PC-3 (cell line): ENCODE results near the gene DPH5. TPM values are rescaled to one million over a fixed set of nuclear protein-coding genes. Genes with fewer than 3 reads are reported as not detected.

Source experiments
- ATAC-seq: fragments of 200-7000 bp; cut with Tn5 transposase; 2 replicates; pipeline ENCODE4 v1.9.1; 2020; ENCODE audit warnings: mild to moderate bottlenecking, moderate library complexity
- BruUV-seq: library from RNA; stranded (reverse); fragments of 400-500 nt; replicated peaks from 2 replicates; lab custom pipeline; 2021; lab: Mats Ljungman, UMichigan
- CTCF ChIA-PET: fragments of 300-600 bp; sonication (Branson Sonifier 250); formaldehyde crosslinking; loops from one replicate; lab custom pipeline; 2022; ENCODE audit warnings: antibody characterized with exemption; lab: Charles Lee
- POLR2A ChIA-PET: fragments of 300-600 bp; sonication (Branson Sonifier 250); formaldehyde crosslinking; loops from one replicate; lab custom pipeline; 2022; ENCODE audit warnings: antibody characterized with exemption; ENCODE audit not compliant: unreplicated experiment; lab: Charles Lee
- DNase-seq: peaks from one replicate; pipeline ENCODE4 v3.0.0-alpha.2; 2015
- H2AFZ ChIP-seq: fragments of 300-600 bp; sonication (generic); 2 replicates; pipeline ENCODE4 v1.6.0; 2016; ENCODE audit warnings: antibody characterized with exemption, low read length
- H3F3A ChIP-seq: fragments of 300-600 bp; sonication (generic); one replicate; pipeline ENCODE4 v1.6.0; 2017; ENCODE audit warnings: antibody characterized with exemption, low read length, control low read depth, mild to moderate bottlenecking; ENCODE audit not compliant: unreplicated experiment
- H3K27ac ChIP-seq: fragments of 300-600 bp; sonication (generic); 2 replicates; pipeline ENCODE4 v1.5.1; 2016; ENCODE audit warnings: mild to moderate bottlenecking, low read length
- H3K27me3 ChIP-seq: fragments of 300-600 bp; sonication (generic); 2 replicates; pipeline ENCODE4 v1.6.1; 2016; ENCODE audit warnings: low read length, mixed read lengths
- H3K36me3 ChIP-seq: fragments of 300-600 bp; sonication (generic); 2 replicates; pipeline ENCODE4 v1.6.1; 2016; ENCODE audit warnings: low read depth, mixed run types, low read length, mixed read lengths
- H3K4me1 ChIP-seq: fragments of 300-600 bp; sonication (generic); 2 replicates; pipeline ENCODE4 v1.5.1; 2016; ENCODE audit warnings: low read length; ENCODE audit not compliant: insufficient read depth
- H3K4me2 ChIP-seq: fragments of 300-600 bp; sonication (generic); 2 replicates; pipeline ENCODE4 v1.6.0; 2016; ENCODE audit warnings: low read length
- H3K4me3 ChIP-seq: fragments of 300-600 bp; sonication (generic); 2 replicates; pipeline ENCODE4 v1.5.1; 2016; ENCODE audit warnings: mild to moderate bottlenecking, low read length, mixed read lengths
- H3K79me2 ChIP-seq: fragments of 300-600 bp; sonication (generic); 2 replicates; pipeline ENCODE4 v1.6.1; 2017; ENCODE audit warnings: low read length, mixed read lengths
- H3K9ac ChIP-seq: fragments of 300-600 bp; sonication (generic); 2 replicates; pipeline ENCODE4 v1.6.0; 2016; ENCODE audit warnings: mild to moderate bottlenecking, low read length
- H3K9me2 ChIP-seq: fragments of 300-600 bp; sonication (generic); replicated peaks from 2 replicates; pipeline ENCODE4 v1.6.1; 2016; ENCODE audit warnings: mixed run types, low read length, mixed read lengths
- H3K9me3 ChIP-seq: fragments of 300-600 bp; sonication (generic); 2 replicates; pipeline ENCODE4 v1.6.1; 2016; ENCODE audit warnings: low read length, mixed read lengths
- H4K20me1 ChIP-seq: fragments of 300-600 bp; sonication (generic); 2 replicates; pipeline ENCODE4 v1.6.1; 2016; ENCODE audit warnings: low read length, mixed read lengths
- EZH2 ChIP-seq: fragments of 300-600 bp; sonication (generic); IDR thresholded peaks from one replicate; pipeline ENCODE4 v1.6.1; 2017; ENCODE audit warnings: antibody characterized with exemption, mild to moderate bottlenecking, low read length; ENCODE audit not compliant: unreplicated experiment
- EZH2phosphoT487 ChIP-seq: fragments of 300-600 bp; sonication (generic); IDR thresholded peaks from 2 replicates; pipeline ENCODE4 v1.6.1; 2018; ENCODE audit warnings: mild to moderate bottlenecking, antibody characterized with exemption, low read length, borderline replicate concordance
- intact Hi-C: fragments of 100-400 bp; cut with micrococcal nuclease; formaldehyde crosslinking; loops from 2 replicates; pipeline ENCODE4 v1.9.0; 2023
- total RNA-seq: library from RNA; depleted of rRNA; stranded (reverse); fragments of >200 nt; gene quantifications from 2 replicates; pipeline ENCODE4 v1.2.3, GENCODE V29; 2014
- TF ChIP-seq, protein P1 (sequence below): fragments of 300-600 bp; sonication (generic); conservative IDR thresholded peaks from 2 replicates; pipeline ENCODE4 v1.5.1; 2017; ENCODE audit warnings: antibody characterized with exemption, low read depth, mild to moderate bottlenecking, low read length

The DPH5 gene
- total RNA-seq, 1 experiment from 2014 or later = 24.9 TPM

- H3K4me2 ChIP-seq = no peak overlapping the region
- no peaks in the 10 kb centered on the region for H3K9me3 ChIP-seq
- DNase-seq (no peak), ATAC-seq (no peak)
- H3K27ac ChIP-seq = no peak overlapping the region
- BruUV-seq = no TSS peak
- H3K79me2 ChIP-seq = no peaks in the 10 kb centered on the region
- no peak overlapping the region for H2AFZ ChIP-seq
- intact Hi-C loops = no loop called here
- H3F3A ChIP-seq = no peaks in the 10 kb centered on the region
- H3K4me1 ChIP-seq = peaks cover 18% of the 10 kb centered on the region
- H4K20me1 ChIP-seq = no peaks in the 10 kb centered on the region
- H3K9me2 ChIP-seq = no peaks in the 10 kb centered on the region
- ChIA-PET POLR2A (no interaction called here), CTCF (interaction anchor here (0.7 kb wide), 1 partner anchor 234 kb away, joined by 3 read pairs; no protein-coding TSS in a partner anchor)
- no peaks in the 10 kb centered on the region for H3K27me3 ChIP-seq
- no peak overlapping the region for H3K9ac ChIP-seq
- H3K4me3 ChIP-seq = no peak overlapping the region
- TF ChIP-seq EZH2 = no peak
- TF ChIP-seq, protein P1, sequence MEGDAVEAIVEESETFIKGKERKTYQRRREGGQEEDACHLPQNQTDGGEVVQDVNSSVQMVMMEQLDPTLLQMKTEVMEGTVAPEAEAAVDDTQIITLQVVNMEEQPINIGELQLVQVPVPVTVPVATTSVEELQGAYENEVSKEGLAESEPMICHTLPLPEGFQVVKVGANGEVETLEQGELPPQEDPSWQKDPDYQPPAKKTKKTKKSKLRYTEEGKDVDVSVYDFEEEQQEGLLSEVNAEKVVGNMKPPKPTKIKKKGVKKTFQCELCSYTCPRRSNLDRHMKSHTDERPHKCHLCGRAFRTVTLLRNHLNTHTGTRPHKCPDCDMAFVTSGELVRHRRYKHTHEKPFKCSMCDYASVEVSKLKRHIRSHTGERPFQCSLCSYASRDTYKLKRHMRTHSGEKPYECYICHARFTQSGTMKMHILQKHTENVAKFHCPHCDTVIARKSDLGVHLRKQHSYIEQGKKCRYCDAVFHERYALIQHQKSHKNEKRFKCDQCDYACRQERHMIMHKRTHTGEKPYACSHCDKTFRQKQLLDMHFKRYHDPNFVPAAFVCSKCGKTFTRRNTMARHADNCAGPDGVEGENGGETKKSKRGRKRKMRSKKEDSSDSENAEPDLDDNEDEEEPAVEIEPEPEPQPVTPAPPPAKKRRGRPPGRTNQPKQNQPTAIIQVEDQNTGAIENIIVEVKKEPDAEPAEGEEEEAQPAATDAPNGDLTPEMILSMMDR = no peak
- no peak for TF ChIP-seq EZH2phosphoT487
- H3K36me3 ChIP-seq = peaks cover 17% of the 10 kb centered on the region; the same call in 1 of the 2 replicates
These were observed 20.9 kb downstream of the DPH5 start for GRCh38 chr1:101004670-101005069.

GRCh38 chr1:101004061-101004460 lies 21.5 kb downstream of the DPH5 start:
- H3K79me2 ChIP-seq = no peaks in the 10 kb centered on the region
- H3K9ac ChIP-seq = no peak overlapping the region
- no peak for TF ChIP-seq EZH2phosphoT487
- no peak for TF ChIP-seq EZH2
- TF ChIP-seq, protein P1 = no peak
- peak; percentile 47 for DNase-seq
- ATAC-seq = peak; percentile 39; the same call in 1 of the 2 replicates
- CTCF ChIA-PET = interaction anchor here (0.7 kb wide), 1 partner anchor 234 kb away, joined by 3 read pairs; no protein-coding TSS in a partner anchor
- intact Hi-C loops = no loop called here
- no peak overlapping the region for H3K4me2 ChIP-seq
- POLR2A ChIA-PET = no interaction called here
- no peaks in the 10 kb centered on the region for H3F3A ChIP-seq
- H3K9me2 ChIP-seq = no peaks in the 10 kb centered on the region
- no peaks in the 10 kb centered on the region for H4K20me1 ChIP-seq
- peaks cover 18% of the 10 kb centered on the region for H3K4me1 ChIP-seq
- no peak overlapping the region for H3K27ac ChIP-seq
- BruUV-seq = no TSS peak
- no peaks in the 10 kb centered on the region for H3K9me3 ChIP-seq
- no peak overlapping the region for H3K4me3 ChIP-seq
- peaks cover 17% of the 10 kb centered on the region; the same call in 1 of the 2 replicates for H3K36me3 ChIP-seq
- no peaks in the 10 kb centered on the region for H3K27me3 ChIP-seq
- H2AFZ ChIP-seq = no peak overlapping the region

- intact Hi-C loops = no loop called here
- peak; percentile 37 for ATAC-seq
- H3K4me2 ChIP-seq = 0 out of 2 replicates have a peak overlapping the region, but pooled peaks have one; percentile 11
- H3K9me3 ChIP-seq = no peaks in the 10 kb centered on the region
- H3F3A ChIP-seq = no peaks in the 10 kb centered on the region
- H4K20me1 ChIP-seq = no peaks in the 10 kb centered on the region
- peaks cover 18% of the 10 kb centered on the region for H3K4me1 ChIP-seq
- ChIA-PET POLR2A (no interaction called here), CTCF (no interaction called here)
- DNase-seq = no peak
- TF ChIP-seq EZH2 (no peak), EZH2phosphoT487 (no peak)
- TF ChIP-seq, protein P1 = no peak
- H3K4me3 ChIP-seq = no peak overlapping the region
- H3K27me3 ChIP-seq = no peaks in the 10 kb centered on the region
- no peaks in the 10 kb centered on the region for H3K9me2 ChIP-seq
- H2AFZ ChIP-seq = no peak overlapping the region
- no peaks in the 10 kb centered on the region for H3K79me2 ChIP-seq
- peaks cover 19% of the 10 kb centered on the region; the same call in 1 of the 2 replicates for H3K36me3 ChIP-seq
- H3K27ac ChIP-seq = no peak overlapping the region
- H3K9ac ChIP-seq = no peak overlapping the region
- no TSS peak for BruUV-seq
These were observed 22.5 kb downstream of the DPH5 start for GRCh38 chr1:101003012-101003650.
